GM23338 (cell line): ENCODE measurements around the gene BACE2. TPM values are rescaled to one million over a fixed set of nuclear protein-coding genes. Genes with fewer than 3 reads are reported as not detected.

ENCODE experiments used
- ATAC-seq: fragments of 200-7000 bp; cut with Tn5 transposase; 3 replicates; pipeline ENCODE4 v1.9.1; 2020
- DNase-seq: peaks from one replicate; pipeline ENCODE4 v3.0.0-alpha.2; 2015; ENCODE audit warnings: low spot score
- H2AFZ ChIP-seq: fragments of 200-600 bp; sonication (generic); 2 replicates; pipeline ENCODE4 v1.8.0; 2016; ENCODE audit warnings: antibody characterized with exemption, mild to moderate bottlenecking, moderate library complexity
- H3F3A ChIP-seq: fragments of 200-600 bp; sonication (generic); replicated peaks from 2 replicates; pipeline ENCODE4 v1.8.0; 2017; ENCODE audit warnings: antibody characterized with exemption, mixed run types, low read depth
- H3K27ac ChIP-seq: fragments of 200-600 bp; sonication (generic); 2 replicates; pipeline ENCODE4 v1.6.1; 2016; ENCODE audit warnings: low read depth
- H3K27me3 ChIP-seq: fragments of 200-600 bp; sonication (generic); 2 replicates; pipeline ENCODE4 v1.8.0; 2016; ENCODE audit warnings: mild to moderate bottlenecking, mixed run types, moderate library complexity; ENCODE audit not compliant: insufficient read depth
- H3K36me3 ChIP-seq: fragments of 200-600 bp; sonication (generic); 2 replicates; pipeline ENCODE4 v1.8.0; 2016; ENCODE audit warnings: mild to moderate bottlenecking; ENCODE audit not compliant: insufficient read depth
- H3K4me1 ChIP-seq: fragments of 200-600 bp; sonication (generic); 2 replicates; pipeline ENCODE4 v1.8.0; 2016; ENCODE audit warnings: mild to moderate bottlenecking, moderate library complexity; ENCODE audit not compliant: insufficient read depth
- H3K4me2 ChIP-seq: fragments of 200-600 bp; sonication (generic); 2 replicates; pipeline ENCODE4 v1.7.1; 2017; ENCODE audit warnings: mixed run types
- H3K4me3 ChIP-seq: fragments of 200-600 bp; sonication (generic); 2 replicates; pipeline ENCODE4 v1.6.1; 2016; ENCODE audit warnings: mixed run types
- H3K79me2 ChIP-seq: fragments of 200-600 bp; sonication (generic); replicated peaks from 2 replicates; pipeline ENCODE4 v1.8.0; 2017; ENCODE audit warnings: mild to moderate bottlenecking; ENCODE audit not compliant: insufficient read depth
- H3K9me2 ChIP-seq: fragments of 200-600 bp; sonication (generic); 2 replicates; pipeline ENCODE4 v1.8.0; 2017; ENCODE audit not compliant: insufficient read depth
- H4K20me1 ChIP-seq: fragments of 200-600 bp; sonication (generic); replicated peaks from 2 replicates; pipeline ENCODE4 v1.8.0; 2017; ENCODE audit warnings: mild to moderate bottlenecking; ENCODE audit not compliant: insufficient read depth
- H3K27ac Mint-ChIP-seq: 2 replicates; pipeline ENCODE4 v1.8.0; 2020; ENCODE audit warnings: inconsistent platforms, mild to moderate bottlenecking, moderate library complexity, mixed read lengths
- H3K27me3 Mint-ChIP-seq: 3 replicates; pipeline ENCODE4 v1.8.0; 2022; ENCODE audit warnings: low read depth, mild to moderate bottlenecking, moderate library complexity, mixed read lengths, inconsistent platforms; ENCODE audit not compliant: insufficient read depth, poor library complexity
- H3K36me3 Mint-ChIP-seq: 3 replicates; pipeline ENCODE4 v1.8.0; 2021; ENCODE audit warnings: low read depth, mild to moderate bottlenecking, inconsistent platforms, moderate library complexity, mixed read lengths
- H3K4me1 Mint-ChIP-seq: 3 replicates; pipeline ENCODE4 v1.8.0; 2020; ENCODE audit warnings: mild to moderate bottlenecking, inconsistent platforms, mixed read lengths
- H3K4me3 Mint-ChIP-seq: 3 replicates; pipeline ENCODE4 v1.8.0; 2021; ENCODE audit warnings: moderate library complexity, mild to moderate bottlenecking, inconsistent platforms, mixed read lengths
- H3K9me3 Mint-ChIP-seq: 3 replicates; pipeline ENCODE4 v1.8.0; 2020; ENCODE audit warnings: moderate library complexity, mild to moderate bottlenecking, inconsistent platforms, mixed read lengths
- CREB1 ChIP-seq: fragments of 250-450 bp; sonication (Bioruptor Pico); IDR thresholded peaks from 2 replicates; pipeline ENCODE4 v1.5.0; 2020; ENCODE audit warnings: low read depth, mild to moderate bottlenecking, moderate library complexity
- EZH2 ChIP-seq: fragments of 200-600 bp; sonication (generic); IDR thresholded peaks from one replicate; pipeline ENCODE4 v1.8.0; 2017; ENCODE audit warnings: antibody characterized with exemption, mild to moderate bottlenecking, low read depth; ENCODE audit not compliant: unreplicated experiment
- EZH2phosphoT487 ChIP-seq: fragments of 200-600 bp; sonication (generic); IDR thresholded peaks from one replicate; pipeline ENCODE4 v1.8.1; 2018; ENCODE audit warnings: antibody characterized with exemption; ENCODE audit not compliant: unreplicated experiment
- JUNB ChIP-seq: IDR thresholded peaks from one replicate; pipeline ENCODE4 v1.6.1; 2016; ENCODE audit warnings: antibody characterized with exemption; ENCODE audit not compliant: unreplicated experiment
- NANOG ChIP-seq: IDR thresholded peaks from 2 replicates; pipeline ENCODE4 v1.6.1; 2016; ENCODE audit warnings: antibody characterized with exemption, borderline replicate concordance
- POLR2AphosphoS5 ChIP-seq: IDR thresholded peaks from 2 replicates; pipeline ENCODE4 v1.6.1; 2016; ENCODE audit warnings: antibody characterized with exemption, low read depth
- STAT1 ChIP-seq: IDR thresholded peaks from one replicate; pipeline ENCODE4 v1.6.1; 2016; ENCODE audit warnings: antibody characterized with exemption; ENCODE audit not compliant: unreplicated experiment
- ZNF114 ChIP-seq: fragments of 250-450 bp; sonication (Bioruptor Pico); IDR thresholded peaks from 2 replicates; pipeline ENCODE4 v1.5.0; 2020; ENCODE audit warnings: mild to moderate bottlenecking, moderate library complexity
- ZNF331 ChIP-seq: fragments of 250-450 bp; sonication (Bioruptor Pico); IDR thresholded peaks from 2 replicates; pipeline ENCODE4 v1.5.0; 2020; ENCODE audit warnings: low read depth, mild to moderate bottlenecking, moderate library complexity
- polyA plus RNA-seq: library from polyadenylated mRNA; unstranded; fragments of >200 nt; fragmentation: Nextera tagmentation; extraction: Ambion mirVana; gene quantifications from 2 replicates; pipeline ENCODE4 v1.2.1, GENCODE V29; 2016
- total RNA-seq: library from RNA; depleted of rRNA; stranded (reverse); fragments of >200 nt; shearing (Covaris generic); gene quantifications from 2 replicates; pipeline ENCODE4 v1.2.3, GENCODE V29; 2014
- TF ChIP-seq, protein P1 (sequence below), 2 experiments: fragments of 200-600 bp in 1 of 2; sonication (generic) in 1 of 2; conservative IDR thresholded peaks; 2 replicates each; pipeline versions ENCODE4 v1.5.1 to v1.6.1; 2016 to 2017; ENCODE audit warnings: antibody characterized with exemption in 2 of 2, low read depth in 2 of 2, mild to moderate bottlenecking in 2 of 2, moderate library complexity in 1 of 2
- TF ChIP-seq, protein P2 (sequence below): IDR thresholded peaks from one replicate; pipeline ENCODE4 v1.6.1; 2018; ENCODE audit warnings: antibody characterized with exemption; ENCODE audit not compliant: unreplicated experiment
- TF ChIP-seq, protein P3 (sequence below): IDR thresholded peaks from 2 replicates; pipeline ENCODE4 v1.6.1; 2016; ENCODE audit warnings: antibody characterized with exemption
- TF ChIP-seq, protein P4 (sequence below): fragments of 250-450 bp; sonication (Bioruptor Pico); IDR thresholded peaks from 2 replicates; pipeline ENCODE4 v1.5.0; 2020; ENCODE audit warnings: mild to moderate bottlenecking, moderate library complexity

BACE2 gene
- total and polyA plus RNA-seq, 2 experiments from 2014 or later, result 3.5 to 6.8 TPM

DNA sequence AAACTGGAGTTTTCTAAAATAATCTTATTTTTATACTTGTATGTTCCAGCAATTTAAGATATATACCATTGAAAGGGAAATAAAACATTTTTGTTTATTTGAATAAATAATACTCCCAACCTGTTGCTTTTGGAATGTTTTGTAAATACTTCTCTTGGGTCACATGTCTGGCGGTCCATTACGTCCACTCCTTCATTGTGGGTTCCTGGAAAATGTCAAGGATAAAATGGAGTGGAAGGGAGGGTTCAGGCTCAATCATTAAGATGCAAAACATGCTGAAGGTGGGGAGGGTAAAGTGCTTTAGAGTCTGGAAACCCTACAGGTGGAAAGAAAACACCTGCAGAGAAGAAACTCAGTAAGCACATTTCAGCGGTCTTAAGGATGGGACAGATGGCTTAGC, 114.5 kb downstream of the BACE2 start:
- no peaks in the 10 kb centered on the region for H3K27me3 ChIP-seq
- H3K4me3 ChIP-seq, result no peak overlapping the region
- H3K27ac ChIP-seq, result no peak overlapping the region
- no peaks in the 10 kb centered on the region for H3K4me1 ChIP-seq
- H3K36me3 ChIP-seq, result no peaks in the 10 kb centered on the region
- DNase-seq, result no peak
- Mint-ChIP-seq H3K4me1 (peaks cover 16% of the 10 kb centered on the region; the same call in 2 of the 3 replicates), H3K27me3 (peaks cover 5% of the 10 kb centered on the region), H3K9me3 (no peaks in the 10 kb centered on the region), H3K4me3 (no peak overlapping the region), H3K27ac (no peak overlapping the region), H3K36me3 (no peaks in the 10 kb centered on the region)
- H3K9me2 ChIP-seq, result no peaks in the 10 kb centered on the region
- H3K4me2 ChIP-seq, result no peak overlapping the region
- H3F3A ChIP-seq, result no peaks in the 10 kb centered on the region
- TF ChIP-seq, protein P1, sequence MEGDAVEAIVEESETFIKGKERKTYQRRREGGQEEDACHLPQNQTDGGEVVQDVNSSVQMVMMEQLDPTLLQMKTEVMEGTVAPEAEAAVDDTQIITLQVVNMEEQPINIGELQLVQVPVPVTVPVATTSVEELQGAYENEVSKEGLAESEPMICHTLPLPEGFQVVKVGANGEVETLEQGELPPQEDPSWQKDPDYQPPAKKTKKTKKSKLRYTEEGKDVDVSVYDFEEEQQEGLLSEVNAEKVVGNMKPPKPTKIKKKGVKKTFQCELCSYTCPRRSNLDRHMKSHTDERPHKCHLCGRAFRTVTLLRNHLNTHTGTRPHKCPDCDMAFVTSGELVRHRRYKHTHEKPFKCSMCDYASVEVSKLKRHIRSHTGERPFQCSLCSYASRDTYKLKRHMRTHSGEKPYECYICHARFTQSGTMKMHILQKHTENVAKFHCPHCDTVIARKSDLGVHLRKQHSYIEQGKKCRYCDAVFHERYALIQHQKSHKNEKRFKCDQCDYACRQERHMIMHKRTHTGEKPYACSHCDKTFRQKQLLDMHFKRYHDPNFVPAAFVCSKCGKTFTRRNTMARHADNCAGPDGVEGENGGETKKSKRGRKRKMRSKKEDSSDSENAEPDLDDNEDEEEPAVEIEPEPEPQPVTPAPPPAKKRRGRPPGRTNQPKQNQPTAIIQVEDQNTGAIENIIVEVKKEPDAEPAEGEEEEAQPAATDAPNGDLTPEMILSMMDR (conservative IDR thresholded peaks at IDR 0.05; ENCODE audit: low read depth in 2 of 2), result no peak
- TF ChIP-seq ZNF114 (CRISPR knock-in tag) (no peak), EZH2phosphoT487 (no peak), JUNB (no peak), STAT1 (no peak), ZNF331 (CRISPR knock-in tag) (no peak), NANOG (no peak), POLR2AphosphoS5 (no peak), CREB1 (no peak), EZH2 (no peak)
- TF ChIP-seq, protein P2, sequence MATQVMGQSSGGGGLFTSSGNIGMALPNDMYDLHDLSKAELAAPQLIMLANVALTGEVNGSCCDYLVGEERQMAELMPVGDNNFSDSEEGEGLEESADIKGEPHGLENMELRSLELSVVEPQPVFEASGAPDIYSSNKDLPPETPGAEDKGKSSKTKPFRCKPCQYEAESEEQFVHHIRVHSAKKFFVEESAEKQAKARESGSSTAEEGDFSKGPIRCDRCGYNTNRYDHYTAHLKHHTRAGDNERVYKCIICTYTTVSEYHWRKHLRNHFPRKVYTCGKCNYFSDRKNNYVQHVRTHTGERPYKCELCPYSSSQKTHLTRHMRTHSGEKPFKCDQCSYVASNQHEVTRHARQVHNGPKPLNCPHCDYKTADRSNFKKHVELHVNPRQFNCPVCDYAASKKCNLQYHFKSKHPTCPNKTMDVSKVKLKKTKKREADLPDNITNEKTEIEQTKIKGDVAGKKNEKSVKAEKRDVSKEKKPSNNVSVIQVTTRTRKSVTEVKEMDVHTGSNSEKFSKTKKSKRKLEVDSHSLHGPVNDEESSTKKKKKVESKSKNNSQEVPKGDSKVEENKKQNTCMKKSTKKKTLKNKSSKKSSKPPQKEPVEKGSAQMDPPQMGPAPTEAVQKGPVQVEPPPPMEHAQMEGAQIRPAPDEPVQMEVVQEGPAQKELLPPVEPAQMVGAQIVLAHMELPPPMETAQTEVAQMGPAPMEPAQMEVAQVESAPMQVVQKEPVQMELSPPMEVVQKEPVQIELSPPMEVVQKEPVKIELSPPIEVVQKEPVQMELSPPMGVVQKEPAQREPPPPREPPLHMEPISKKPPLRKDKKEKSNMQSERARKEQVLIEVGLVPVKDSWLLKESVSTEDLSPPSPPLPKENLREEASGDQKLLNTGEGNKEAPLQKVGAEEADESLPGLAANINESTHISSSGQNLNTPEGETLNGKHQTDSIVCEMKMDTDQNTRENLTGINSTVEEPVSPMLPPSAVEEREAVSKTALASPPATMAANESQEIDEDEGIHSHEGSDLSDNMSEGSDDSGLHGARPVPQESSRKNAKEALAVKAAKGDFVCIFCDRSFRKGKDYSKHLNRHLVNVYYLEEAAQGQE, result no peak
- TF ChIP-seq, protein P3, sequence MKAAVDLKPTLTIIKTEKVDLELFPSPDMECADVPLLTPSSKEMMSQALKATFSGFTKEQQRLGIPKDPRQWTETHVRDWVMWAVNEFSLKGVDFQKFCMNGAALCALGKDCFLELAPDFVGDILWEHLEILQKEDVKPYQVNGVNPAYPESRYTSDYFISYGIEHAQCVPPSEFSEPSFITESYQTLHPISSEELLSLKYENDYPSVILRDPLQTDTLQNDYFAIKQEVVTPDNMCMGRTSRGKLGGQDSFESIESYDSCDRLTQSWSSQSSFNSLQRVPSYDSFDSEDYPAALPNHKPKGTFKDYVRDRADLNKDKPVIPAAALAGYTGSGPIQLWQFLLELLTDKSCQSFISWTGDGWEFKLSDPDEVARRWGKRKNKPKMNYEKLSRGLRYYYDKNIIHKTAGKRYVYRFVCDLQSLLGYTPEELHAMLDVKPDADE, result no peak
- TF ChIP-seq, protein P4, sequence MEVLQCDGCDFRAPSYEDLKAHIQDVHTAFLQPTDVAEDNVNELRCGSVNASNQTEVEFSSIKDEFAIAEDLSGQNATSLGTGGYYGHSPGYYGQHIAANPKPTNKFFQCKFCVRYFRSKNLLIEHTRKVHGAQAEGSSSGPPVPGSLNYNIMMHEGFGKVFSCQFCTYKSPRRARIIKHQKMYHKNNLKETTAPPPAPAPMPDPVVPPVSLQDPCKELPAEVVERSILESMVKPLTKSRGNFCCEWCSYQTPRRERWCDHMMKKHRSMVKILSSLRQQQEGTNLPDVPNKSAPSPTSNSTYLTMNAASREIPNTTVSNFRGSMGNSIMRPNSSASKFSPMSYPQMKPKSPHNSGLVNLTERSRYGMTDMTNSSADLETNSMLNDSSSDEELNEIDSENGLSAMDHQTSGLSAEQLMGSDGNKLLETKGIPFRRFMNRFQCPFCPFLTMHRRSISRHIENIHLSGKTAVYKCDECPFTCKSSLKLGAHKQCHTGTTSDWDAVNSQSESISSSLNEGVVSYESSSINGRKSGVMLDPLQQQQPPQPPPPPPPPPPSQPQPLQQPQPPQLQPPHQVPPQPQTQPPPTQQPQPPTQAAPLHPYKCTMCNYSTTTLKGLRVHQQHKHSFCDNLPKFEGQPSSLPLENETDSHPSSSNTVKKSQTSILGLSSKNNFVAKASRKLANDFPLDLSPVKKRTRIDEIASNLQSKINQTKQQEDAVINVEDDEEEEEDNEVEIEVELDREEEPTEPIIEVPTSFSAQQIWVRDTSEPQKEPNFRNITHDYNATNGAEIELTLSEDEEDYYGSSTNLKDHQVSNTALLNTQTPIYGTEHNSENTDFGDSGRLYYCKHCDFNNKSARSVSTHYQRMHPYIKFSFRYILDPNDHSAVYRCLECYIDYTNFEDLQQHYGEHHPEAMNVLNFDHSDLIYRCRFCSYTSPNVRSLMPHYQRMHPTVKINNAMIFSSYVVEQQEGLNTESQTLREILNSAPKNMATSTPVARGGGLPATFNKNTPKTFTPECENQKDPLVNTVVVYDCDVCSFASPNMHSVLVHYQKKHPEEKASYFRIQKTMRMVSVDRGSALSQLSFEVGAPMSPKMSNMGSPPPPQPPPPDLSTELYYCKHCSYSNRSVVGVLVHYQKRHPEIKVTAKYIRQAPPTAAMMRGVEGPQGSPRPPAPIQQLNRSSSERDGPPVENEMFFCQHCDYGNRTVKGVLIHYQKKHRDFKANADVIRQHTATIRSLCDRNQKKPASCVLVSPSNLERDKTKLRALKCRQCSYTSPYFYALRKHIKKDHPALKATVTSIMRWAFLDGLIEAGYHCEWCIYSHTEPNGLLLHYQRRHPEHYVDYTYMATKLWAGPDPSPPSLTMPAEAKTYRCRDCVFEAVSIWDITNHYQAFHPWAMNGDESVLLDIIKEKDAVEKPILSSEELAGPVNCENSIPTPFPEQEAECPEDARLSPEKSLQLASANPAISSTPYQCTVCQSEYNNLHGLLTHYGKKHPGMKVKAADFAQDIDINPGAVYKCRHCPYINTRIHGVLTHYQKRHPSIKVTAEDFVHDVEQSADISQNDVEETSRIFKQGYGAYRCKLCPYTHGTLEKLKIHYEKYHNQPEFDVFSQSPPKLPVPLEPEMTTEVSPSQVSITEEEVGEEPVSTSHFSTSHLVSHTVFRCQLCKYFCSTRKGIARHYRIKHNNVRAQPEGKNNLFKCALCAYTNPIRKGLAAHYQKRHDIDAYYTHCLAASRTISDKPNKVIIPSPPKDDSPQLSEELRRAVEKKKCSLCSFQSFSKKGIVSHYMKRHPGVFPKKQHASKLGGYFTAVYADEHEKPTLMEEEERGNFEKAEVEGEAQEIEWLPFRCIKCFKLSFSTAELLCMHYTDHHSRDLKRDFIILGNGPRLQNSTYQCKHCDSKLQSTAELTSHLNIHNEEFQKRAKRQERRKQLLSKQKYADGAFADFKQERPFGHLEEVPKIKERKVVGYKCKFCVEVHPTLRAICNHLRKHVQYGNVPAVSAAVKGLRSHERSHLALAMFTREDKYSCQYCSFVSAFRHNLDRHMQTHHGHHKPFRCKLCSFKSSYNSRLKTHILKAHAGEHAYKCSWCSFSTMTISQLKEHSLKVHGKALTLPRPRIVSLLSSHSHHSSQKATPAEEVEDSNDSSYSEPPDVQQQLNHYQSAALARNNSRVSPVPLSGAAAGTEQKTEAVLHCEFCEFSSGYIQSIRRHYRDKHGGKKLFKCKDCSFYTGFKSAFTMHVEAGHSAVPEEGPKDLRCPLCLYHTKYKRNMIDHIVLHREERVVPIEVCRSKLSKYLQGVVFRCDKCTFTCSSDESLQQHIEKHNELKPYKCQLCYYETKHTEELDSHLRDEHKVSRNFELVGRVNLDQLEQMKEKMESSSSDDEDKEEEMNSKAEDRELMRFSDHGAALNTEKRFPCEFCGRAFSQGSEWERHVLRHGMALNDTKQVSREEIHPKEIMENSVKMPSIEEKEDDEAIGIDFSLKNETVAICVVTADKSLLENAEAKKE (CRISPR knock-in tag), result no peak
- no peak overlapping the region for H2AFZ ChIP-seq
- H3K79me2 ChIP-seq, result no peaks in the 10 kb centered on the region
- no peaks in the 10 kb centered on the region for H4K20me1 ChIP-seq
- no peak; the same call in 2 of the 3 replicates for ATAC-seq
